ENCODE data around the gene IPO7.
"Not testable (repeated sequence)": the region's sequence is repeated elsewhere in the genome, so short reads cannot be mapped to it uniquely, and the experiment has no call there.

IPO7 gene

GRCh38 chr11:9399466-9399865 lies 15.0 kb downstream of the IPO7 start:
- no peak for DNase-seq

- not testable (repeated sequence) for DNase-seq
Observed at GRCh38 chr11:9401884-9402283, 17.4 kb downstream of the IPO7 start.

GRCh38 chr11:9428706-9429105 lies 44.3 kb downstream of the IPO7 start:
- DNase-seq = no peak

- DNase-seq = no peak
Observed at GRCh38 chr11:9438611-9439010, 54.2 kb downstream of the IPO7 start.

GRCh38 chr11:9446230-9446629 lies 61.8 kb downstream of the IPO7 start:
- DNase-seq = no peak

- no peak for DNase-seq
Observed at GRCh38 chr11:9448576-9449352, 64.3 kb downstream of the IPO7 start.

- not testable (repeated sequence) for DNase-seq
Observed at GRCh38 chr11:9452023-9452422, 67.6 kb downstream of the IPO7 start.

GRCh38 chr11:9455722-9456121 lies 71.3 kb downstream of the IPO7 start:
- no peak for DNase-seq

- peak; percentile 38 to 61 for DNase-seq
Observed at GRCh38 chr11:9459667-9460321, 75.3 kb downstream of the IPO7 start.

- peak; percentile 100 for DNase-seq
Observed at GRCh38 chr11:9460322-9461062, 76.0 kb downstream of the IPO7 start, which contains the start of gene ZNF143. Gene ZNF143 (plus strand): TSS chr11:9461012. CDS start chr11:9471309, 10,297 bp downstream.

- DNase-seq = peak; percentile 76 to 80
Observed at GRCh38 chr11:9461063-9461759, 76.8 kb downstream of the IPO7 start.

- DNase-seq = no peak
Observed at GRCh38 chr11:9461760-9462134, 77.3 kb downstream of the IPO7 start.

- no peak for DNase-seq
Observed at GRCh38 chr11:9462172-9462799, 77.8 kb downstream of the IPO7 start.

GRCh38 chr11:9462806-9463537 lies 78.5 kb downstream of the IPO7 start:
- no peak for DNase-seq

GRCh38 chr11:9470765-9471164 lies 86.3 kb downstream of the IPO7 start:
- DNase-seq = no peak

GRCh38 chr11:9473408-9473807 lies 89.0 kb downstream of the IPO7 start:
- DNase-seq = no peak

- no peak for DNase-seq
Observed at GRCh38 chr11:9479899-9480298, 95.4 kb downstream of the IPO7 start.

- DNase-seq = no peak
Observed at GRCh38 chr11:9489080-9489765, 104.8 kb downstream of the IPO7 start.

- DNase-seq = no peak
Observed at GRCh38 chr11:9490376-9490775, 105.9 kb downstream of the IPO7 start.

- DNase-seq = no peak
Observed at GRCh38 chr11:9493492-9493891, 109.0 kb downstream of the IPO7 start.

- no peak for DNase-seq
Observed at GRCh38 chr11:9494316-9494715, 109.9 kb downstream of the IPO7 start.
